Iris pigment epithelial cell (primary cell): ENCODE results near the gene GLRX3.
"Not testable (repeated sequence)": the region's sequence is repeated elsewhere in the genome, so short reads cannot be mapped to it uniquely, and the experiment has no call there.

Experiments used
- DNase-seq: peaks from one replicate; pipeline ENCODE4 v3.0.0-alpha.2; 2011; ENCODE audit warnings: low read depth

GLRX3 gene

GRCh38 chr10:130189608-130190054, 53.4 kb downstream of the GLRX3 start:
- no peak for DNase-seq

GRCh38 chr10:130190055-130190736, 54.0 kb downstream of the GLRX3 start:
- DNase-seq: peak; percentile 81

GRCh38 chr10:130190737-130191115, 54.5 kb downstream of the GLRX3 start:
- DNase-seq: no peak

- DNase-seq: no peak
Measured at GRCh38 chr10:130191380-130191779, 55.2 kb downstream of the GLRX3 start.

- no peak for DNase-seq
Measured at GRCh38 chr10:130192276-130192848, 56.2 kb downstream of the GLRX3 start.

- no peak for DNase-seq
Measured at GRCh38 chr10:130193033-130193432, 56.8 kb downstream of the GLRX3 start.

- no peak for DNase-seq
Measured at GRCh38 chr10:130193493-130194193, 57.5 kb downstream of the GLRX3 start.

GRCh38 chr10:130194194-130194990, 58.2 kb downstream of the GLRX3 start:
- DNase-seq: peak; percentile 16

- DNase-seq: no peak
Measured at GRCh38 chr10:130194991-130195645, 58.9 kb downstream of the GLRX3 start.

- no peak for DNase-seq
Measured at GRCh38 chr10:130195746-130196294, 59.6 kb downstream of the GLRX3 start.

- no peak for DNase-seq
Measured at GRCh38 chr10:130196511-130197487, 60.6 kb downstream of the GLRX3 start.

GRCh38 chr10:130198651-130199050, 62.5 kb downstream of the GLRX3 start:
- no peak for DNase-seq

GRCh38 chr10:130200179-130201042, 64.2 kb downstream of the GLRX3 start:
- no peak for DNase-seq

GRCh38 chr10:130201043-130201380, 64.8 kb downstream of the GLRX3 start:
- DNase-seq: no peak

- DNase-seq: not testable (repeated sequence)
Measured at GRCh38 chr10:130202150-130202549, 66.0 kb downstream of the GLRX3 start.

GRCh38 chr10:130202984-130203621, 66.9 kb downstream of the GLRX3 start:
- DNase-seq: no peak

GRCh38 chr10:130203626-130204025, 67.4 kb downstream of the GLRX3 start:
- no peak for DNase-seq

- DNase-seq: no peak
Measured at GRCh38 chr10:130206216-130206737, 70.1 kb downstream of the GLRX3 start.

GRCh38 chr10:130207205-130207604, 71.0 kb downstream of the GLRX3 start:
- DNase-seq: no peak
